CD4-positive, alpha-beta T cell treated with Interleukin-2 at 100 ng/mL for 4 hours (primary cell): ENCODE measurements around the gene KIRREL1.

Experiments
- DNase-seq: peaks from one replicate; pipeline ENCODE4 v3.0.0-alpha.2; 2020; ENCODE audit warnings: low spot score

The KIRREL1 gene

GRCh38 chr1:158146739-158147138, 153.3 kb downstream of the KIRREL1 start:
- DNase-seq = no peak

- no peak for DNase-seq
These were observed 154.0 kb downstream of the KIRREL1 start for GRCh38 chr1:158147401-158147800.

- no peak for DNase-seq
These were observed 154.4 kb downstream of the KIRREL1 start for GRCh38 chr1:158147869-158148268.

- DNase-seq = no peak
These were observed 155.0 kb downstream of the KIRREL1 start for GRCh38 chr1:158148468-158148867.

GRCh38 chr1:158149175-158149574, 155.7 kb downstream of the KIRREL1 start:
- no peak for DNase-seq
